ENCODE measurements around the gene DES. TPM values are rescaled to one million over a fixed set of nuclear protein-coding genes. Genes with fewer than 3 reads are reported as not detected.

DES gene
- total and polyA plus RNA-seq, 2 experiments from 2014 or later = 1.3 to 2.0 TPM

DNA sequence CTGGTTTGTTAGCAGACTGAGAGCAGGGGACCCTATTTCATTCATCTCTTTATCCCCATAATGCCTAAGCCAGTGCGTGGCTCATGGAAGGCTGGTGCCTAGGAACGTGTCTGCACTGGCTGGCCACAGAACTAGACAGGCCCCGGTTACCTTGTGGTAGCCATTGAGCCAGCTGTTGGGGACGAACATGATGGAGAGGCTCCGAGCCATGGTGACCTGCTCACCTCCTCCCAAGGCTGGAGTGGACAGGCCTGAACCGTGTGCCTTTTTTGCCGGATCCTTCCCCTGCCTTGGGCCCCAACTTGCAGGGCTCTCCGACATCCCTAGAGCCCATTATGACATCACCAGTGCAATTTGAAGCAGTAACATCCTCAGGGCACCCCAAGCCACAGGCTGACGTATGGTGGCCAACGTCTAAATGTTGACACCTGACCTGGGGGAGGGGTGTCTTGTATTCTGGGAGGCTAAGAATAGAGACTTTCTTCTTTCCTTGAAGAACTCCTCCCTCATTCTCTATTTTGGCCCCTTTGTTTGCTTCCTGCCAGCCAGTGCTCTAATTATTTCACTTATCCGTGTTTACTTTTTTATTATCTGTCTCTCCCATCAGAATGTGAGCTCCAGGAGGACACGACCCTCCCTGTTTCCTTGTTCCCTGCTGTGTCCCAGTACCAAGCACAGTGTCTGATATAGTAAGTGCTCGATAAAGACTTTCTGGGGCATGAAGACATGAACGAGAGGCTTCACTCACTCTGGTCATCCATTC lies 18.3 kb upstream of the DES start:
- Histone ChIP-seq H3K27ac (ENCODE audit: low read depth) (no peak overlapping the region), H3K4me3 (no peak overlapping the region), H3K79me2 (replicated peaks; ENCODE audit: insufficient read depth) (no peaks in the 10 kb centered on the region), H3K36me3 (ENCODE audit: insufficient read depth) (no peaks in the 10 kb centered on the region), H3F3A (replicated peaks; ENCODE audit: low read depth) (no peaks in the 10 kb centered on the region), H3K27me3 (ENCODE audit: insufficient read depth) (no peaks in the 10 kb centered on the region), H3K9me2 (ENCODE audit: insufficient read depth) (no peaks in the 10 kb centered on the region), H3K4me2 (no peak overlapping the region), H3K4me1 (ENCODE audit: insufficient read depth) (peaks cover 17% of the 10 kb centered on the region), H2AFZ (no peak overlapping the region; the same call in 1 of the 2 replicates), H4K20me1 (replicated peaks; ENCODE audit: insufficient read depth) (no peaks in the 10 kb centered on the region)
- no peak overlapping the region for H3K27ac Mint-ChIP-seq
- H3K4me1 Mint-ChIP-seq = peaks cover 38% of the 10 kb centered on the region
- no peak for ATAC-seq
- no peaks in the 10 kb centered on the region for H3K36me3 Mint-ChIP-seq (ENCODE audit: low read depth)
- H3K4me3 Mint-ChIP-seq = no peak overlapping the region
- peaks cover 13% of the 10 kb centered on the region for H3K27me3 Mint-ChIP-seq (ENCODE audit: insufficient read depth, low read depth, poor library complexity)
- TF ChIP-seq CREB1 (CRISPR knock-in tag; IDR thresholded peaks at IDR 0.05; ENCODE audit: low read depth) (no peak), ETS1 (IDR thresholded peaks at IDR 0.05) (no peak), ZNF331 (CRISPR knock-in tag; IDR thresholded peaks at IDR 0.05; ENCODE audit: low read depth) (no peak), EZH2phosphoT487 (IDR thresholded peaks at IDR 0.05; ENCODE audit: unreplicated experiment) (no peak), EZH2 (IDR thresholded peaks at IDR 0.05; ENCODE audit: low read depth, unreplicated experiment) (no peak), ZNF462 (CRISPR knock-in tag; IDR thresholded peaks at IDR 0.05) (no peak), ZNF114 (CRISPR knock-in tag; IDR thresholded peaks at IDR 0.05) (no peak), POLR2AphosphoS5 (IDR thresholded peaks at IDR 0.05; ENCODE audit: low read depth) (no peak), NANOG (IDR thresholded peaks at IDR 0.05; ENCODE audit: borderline replicate concordance) (no peak), JUNB (IDR thresholded peaks at IDR 0.05; ENCODE audit: unreplicated experiment) (no peak), STAT1 (IDR thresholded peaks at IDR 0.05; ENCODE audit: unreplicated experiment) (no peak)
- TF ChIP-seq, protein P1, sequence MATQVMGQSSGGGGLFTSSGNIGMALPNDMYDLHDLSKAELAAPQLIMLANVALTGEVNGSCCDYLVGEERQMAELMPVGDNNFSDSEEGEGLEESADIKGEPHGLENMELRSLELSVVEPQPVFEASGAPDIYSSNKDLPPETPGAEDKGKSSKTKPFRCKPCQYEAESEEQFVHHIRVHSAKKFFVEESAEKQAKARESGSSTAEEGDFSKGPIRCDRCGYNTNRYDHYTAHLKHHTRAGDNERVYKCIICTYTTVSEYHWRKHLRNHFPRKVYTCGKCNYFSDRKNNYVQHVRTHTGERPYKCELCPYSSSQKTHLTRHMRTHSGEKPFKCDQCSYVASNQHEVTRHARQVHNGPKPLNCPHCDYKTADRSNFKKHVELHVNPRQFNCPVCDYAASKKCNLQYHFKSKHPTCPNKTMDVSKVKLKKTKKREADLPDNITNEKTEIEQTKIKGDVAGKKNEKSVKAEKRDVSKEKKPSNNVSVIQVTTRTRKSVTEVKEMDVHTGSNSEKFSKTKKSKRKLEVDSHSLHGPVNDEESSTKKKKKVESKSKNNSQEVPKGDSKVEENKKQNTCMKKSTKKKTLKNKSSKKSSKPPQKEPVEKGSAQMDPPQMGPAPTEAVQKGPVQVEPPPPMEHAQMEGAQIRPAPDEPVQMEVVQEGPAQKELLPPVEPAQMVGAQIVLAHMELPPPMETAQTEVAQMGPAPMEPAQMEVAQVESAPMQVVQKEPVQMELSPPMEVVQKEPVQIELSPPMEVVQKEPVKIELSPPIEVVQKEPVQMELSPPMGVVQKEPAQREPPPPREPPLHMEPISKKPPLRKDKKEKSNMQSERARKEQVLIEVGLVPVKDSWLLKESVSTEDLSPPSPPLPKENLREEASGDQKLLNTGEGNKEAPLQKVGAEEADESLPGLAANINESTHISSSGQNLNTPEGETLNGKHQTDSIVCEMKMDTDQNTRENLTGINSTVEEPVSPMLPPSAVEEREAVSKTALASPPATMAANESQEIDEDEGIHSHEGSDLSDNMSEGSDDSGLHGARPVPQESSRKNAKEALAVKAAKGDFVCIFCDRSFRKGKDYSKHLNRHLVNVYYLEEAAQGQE (IDR thresholded peaks at IDR 0.05; ENCODE audit: unreplicated experiment) = no peak
- TF ChIP-seq, protein P2, sequence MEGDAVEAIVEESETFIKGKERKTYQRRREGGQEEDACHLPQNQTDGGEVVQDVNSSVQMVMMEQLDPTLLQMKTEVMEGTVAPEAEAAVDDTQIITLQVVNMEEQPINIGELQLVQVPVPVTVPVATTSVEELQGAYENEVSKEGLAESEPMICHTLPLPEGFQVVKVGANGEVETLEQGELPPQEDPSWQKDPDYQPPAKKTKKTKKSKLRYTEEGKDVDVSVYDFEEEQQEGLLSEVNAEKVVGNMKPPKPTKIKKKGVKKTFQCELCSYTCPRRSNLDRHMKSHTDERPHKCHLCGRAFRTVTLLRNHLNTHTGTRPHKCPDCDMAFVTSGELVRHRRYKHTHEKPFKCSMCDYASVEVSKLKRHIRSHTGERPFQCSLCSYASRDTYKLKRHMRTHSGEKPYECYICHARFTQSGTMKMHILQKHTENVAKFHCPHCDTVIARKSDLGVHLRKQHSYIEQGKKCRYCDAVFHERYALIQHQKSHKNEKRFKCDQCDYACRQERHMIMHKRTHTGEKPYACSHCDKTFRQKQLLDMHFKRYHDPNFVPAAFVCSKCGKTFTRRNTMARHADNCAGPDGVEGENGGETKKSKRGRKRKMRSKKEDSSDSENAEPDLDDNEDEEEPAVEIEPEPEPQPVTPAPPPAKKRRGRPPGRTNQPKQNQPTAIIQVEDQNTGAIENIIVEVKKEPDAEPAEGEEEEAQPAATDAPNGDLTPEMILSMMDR (conservative IDR thresholded peaks at IDR 0.05; ENCODE audit: low read depth in 2 of 2) = no peak
- DNase-seq (ENCODE audit: low spot score) = no peak
- no peaks in the 10 kb centered on the region for H3K9me3 Mint-ChIP-seq
